ENCODE data around the gene ZNF438. TPM values are rescaled to one million over a fixed set of nuclear protein-coding genes. Genes with fewer than 3 reads are reported as not detected.

ZNF438 gene
- total RNA-seq, 1 donor from 2014 or later: 6.8 TPM

GRCh38 chr10:31017534-31018355 is 13.9 kb downstream of the ZNF438 start:
- H3K27me3 ChIP-seq (ENCODE audit: control insufficient read depth in 3 of 3, insufficient read depth in 3 of 3, low read length in 3 of 3): no peaks in the 10 kb centered on the region
- H3K9ac ChIP-seq (ENCODE audit: low read depth in 1 of 3, low read length in 3 of 3): no peak overlapping the region
- no peaks in the 10 kb centered on the region for H3K36me3 ChIP-seq (ENCODE audit: control insufficient read depth in 3 of 3, insufficient read depth in 3 of 3, low read length in 3 of 3)
- H3K4me1 ChIP-seq (ENCODE audit: control insufficient read depth in 3 of 3, insufficient read depth in 3 of 3, low read length in 3 of 3): peaks cover 13 to 30% (median 14%) of the 10 kb centered on the region in 3 donors
- H3K9me3 ChIP-seq (ENCODE audit: control insufficient read depth in 3 of 3, low read length in 3 of 3): no peaks in the 10 kb centered on the region
- no peak overlapping the region for H3K4me3 ChIP-seq (ENCODE audit: low read length in 3 of 3)
- H3K27ac ChIP-seq (ENCODE audit: low read depth, low read length): peak overlapping the region; percentile 3

GRCh38 chr10:31014161-31014875 is 17.3 kb downstream of the ZNF438 start:
- no peaks in the 10 kb centered on the region for H3K36me3 ChIP-seq (ENCODE audit: control insufficient read depth in 3 of 3, insufficient read depth in 3 of 3, low read length in 3 of 3)
- no peak overlapping the region for H3K27ac ChIP-seq (ENCODE audit: low read depth, low read length)
- no peak overlapping the region for H3K9ac ChIP-seq (ENCODE audit: low read depth in 1 of 3, low read length in 3 of 3)
- H3K4me1 ChIP-seq (ENCODE audit: control insufficient read depth in 3 of 3, insufficient read depth in 3 of 3, low read length in 3 of 3): peaks cover 23 to 33% (median 25%) of the 10 kb centered on the region in 3 donors
- H3K4me3 ChIP-seq (ENCODE audit: low read length in 3 of 3): no peak overlapping the region
- no peaks in the 10 kb centered on the region for H3K27me3 ChIP-seq (ENCODE audit: control insufficient read depth in 3 of 3, insufficient read depth in 3 of 3, low read length in 3 of 3)
- no peaks in the 10 kb centered on the region for H3K9me3 ChIP-seq (ENCODE audit: control insufficient read depth in 3 of 3, low read length in 3 of 3)

- no peak overlapping the region for H3K9ac ChIP-seq (ENCODE audit: low read depth in 1 of 3, low read length in 3 of 3)
- no peaks in the 10 kb centered on the region for H3K36me3 ChIP-seq (ENCODE audit: control insufficient read depth in 3 of 3, insufficient read depth in 3 of 3, low read length in 3 of 3)
- H3K27me3 ChIP-seq (ENCODE audit: control insufficient read depth in 3 of 3, insufficient read depth in 3 of 3, low read length in 3 of 3): no peaks in the 10 kb centered on the region
- no peak overlapping the region for H3K27ac ChIP-seq (ENCODE audit: low read depth, low read length)
- H3K9me3 ChIP-seq (ENCODE audit: control insufficient read depth in 3 of 3, low read length in 3 of 3): no peaks in the 10 kb centered on the region
- H3K4me3 ChIP-seq (ENCODE audit: low read length in 3 of 3): no peak overlapping the region
- peaks cover 17 to 27% (median 19%) of the 10 kb centered on the region in 3 donors for H3K4me1 ChIP-seq (ENCODE audit: control insufficient read depth in 3 of 3, insufficient read depth in 3 of 3, low read length in 3 of 3)
These were observed 18.3 kb downstream of the ZNF438 start for GRCh38 chr10:31013331-31013730.

GRCh38 chr10:31011665-31012022 is 20.0 kb downstream of the ZNF438 start:
- H3K4me1 ChIP-seq (ENCODE audit: control insufficient read depth in 3 of 3, insufficient read depth in 3 of 3, low read length in 3 of 3): peaks cover 14 to 25% (median 15%) of the 10 kb centered on the region in 3 donors
- no peaks in the 10 kb centered on the region for H3K9me3 ChIP-seq (ENCODE audit: control insufficient read depth in 3 of 3, low read length in 3 of 3)
- H3K27me3 ChIP-seq (ENCODE audit: control insufficient read depth in 3 of 3, insufficient read depth in 3 of 3, low read length in 3 of 3): no peaks in the 10 kb centered on the region
- no peak overlapping the region for H3K4me3 ChIP-seq (ENCODE audit: low read length in 3 of 3)
- H3K9ac ChIP-seq (ENCODE audit: low read depth in 1 of 3, low read length in 3 of 3): peak overlapping the region in 1 of 3 donors; percentile 34
- peak overlapping the region; percentile 58 for H3K27ac ChIP-seq (ENCODE audit: low read depth, low read length)
- H3K36me3 ChIP-seq (ENCODE audit: control insufficient read depth in 3 of 3, insufficient read depth in 3 of 3, low read length in 3 of 3): no peaks in the 10 kb centered on the region

- Histone ChIP-seq H3K27me3 (ENCODE audit: control insufficient read depth in 3 of 3, insufficient read depth in 3 of 3, low read length in 3 of 3) (no peaks in the 10 kb centered on the region), H3K9me3 (ENCODE audit: control insufficient read depth in 3 of 3, low read length in 3 of 3) (no peaks in the 10 kb centered on the region), H3K4me3 (ENCODE audit: low read length in 3 of 3) (peak overlapping the region in 2 of 3 donors; percentile 2 to 34), H3K36me3 (ENCODE audit: control insufficient read depth in 3 of 3, insufficient read depth in 3 of 3, low read length in 3 of 3) (no peaks in the 10 kb centered on the region), H3K4me1 (ENCODE audit: control insufficient read depth in 3 of 3, insufficient read depth in 3 of 3, low read length in 3 of 3) (peaks cover 13 to 25% (median 14%) of the 10 kb centered on the region in 3 donors), H3K9ac (ENCODE audit: low read depth in 1 of 3, low read length in 3 of 3) (peak overlapping the region in 2 of 3 donors; percentile 42 to 43), H3K27ac (ENCODE audit: low read depth, low read length) (peak overlapping the region; percentile 58)
These were observed 20.5 kb downstream of the ZNF438 start for GRCh38 chr10:31011017-31011664.

GRCh38 chr10:31010062-31010461 is 21.6 kb downstream of the ZNF438 start:
- Histone ChIP-seq H3K9me3 (ENCODE audit: control insufficient read depth in 3 of 3, low read length in 3 of 3) (no peaks in the 10 kb centered on the region), H3K27me3 (ENCODE audit: control insufficient read depth in 3 of 3, insufficient read depth in 3 of 3, low read length in 3 of 3) (no peaks in the 10 kb centered on the region), H3K9ac (ENCODE audit: low read depth in 1 of 3, low read length in 3 of 3) (no peak overlapping the region), H3K36me3 (ENCODE audit: control insufficient read depth in 3 of 3, insufficient read depth in 3 of 3, low read length in 3 of 3) (no peaks in the 10 kb centered on the region), H3K4me3 (ENCODE audit: low read length in 3 of 3) (no peak overlapping the region), H3K27ac (ENCODE audit: low read depth, low read length) (no peak overlapping the region), H3K4me1 (ENCODE audit: control insufficient read depth in 3 of 3, insufficient read depth in 3 of 3, low read length in 3 of 3) (peaks cover 16 to 26% (median 17%) of the 10 kb centered on the region in 3 donors)

GRCh38 chr10:31005895-31006294 is 25.8 kb downstream of the ZNF438 start:
- no peaks in the 10 kb centered on the region for H3K27me3 ChIP-seq (ENCODE audit: control insufficient read depth in 3 of 3, insufficient read depth in 3 of 3, low read length in 3 of 3)
- no peaks in the 10 kb centered on the region for H3K9me3 ChIP-seq (ENCODE audit: control insufficient read depth in 3 of 3, low read length in 3 of 3)
- H3K4me3 ChIP-seq (ENCODE audit: low read length in 3 of 3): no peak overlapping the region
- no peak overlapping the region for H3K9ac ChIP-seq (ENCODE audit: low read depth in 1 of 3, low read length in 3 of 3)
- no peaks in the 10 kb centered on the region for H3K36me3 ChIP-seq (ENCODE audit: control insufficient read depth in 3 of 3, insufficient read depth in 3 of 3, low read length in 3 of 3)
- no peak overlapping the region for H3K27ac ChIP-seq (ENCODE audit: low read depth, low read length)
- peaks cover 7 to 17% (median 7%) of the 10 kb centered on the region in 3 donors for H3K4me1 ChIP-seq (ENCODE audit: control insufficient read depth in 3 of 3, insufficient read depth in 3 of 3, low read length in 3 of 3)

GRCh38 chr10:31004611-31005193 is 27.0 kb downstream of the ZNF438 start:
- no peak overlapping the region for H3K27ac ChIP-seq (ENCODE audit: low read depth, low read length)

GRCh38 chr10:31001740-31002139 is 29.9 kb downstream of the ZNF438 start:
- H3K9me3 ChIP-seq (ENCODE audit: control insufficient read depth in 3 of 3, low read length in 3 of 3): no peaks in the 10 kb centered on the region
- no peaks in the 10 kb centered on the region for H3K27me3 ChIP-seq (ENCODE audit: control insufficient read depth in 3 of 3, insufficient read depth in 3 of 3, low read length in 3 of 3)
- H3K27ac ChIP-seq (ENCODE audit: low read depth, low read length): no peak overlapping the region
- peaks cover 3 to 13% (median 7%) of the 10 kb centered on the region in 3 donors for H3K4me1 ChIP-seq (ENCODE audit: control insufficient read depth in 3 of 3, insufficient read depth in 3 of 3, low read length in 3 of 3)
- no peak overlapping the region for H3K9ac ChIP-seq (ENCODE audit: low read depth in 1 of 3, low read length in 3 of 3)
- no peaks in the 10 kb centered on the region for H3K36me3 ChIP-seq (ENCODE audit: control insufficient read depth in 3 of 3, insufficient read depth in 3 of 3, low read length in 3 of 3)
- H3K4me3 ChIP-seq (ENCODE audit: low read length in 3 of 3): no peak overlapping the region

More at GRCh38 chr10:31004611-31005193, 27.0 kb downstream of the ZNF438 start:
- H3K4me1 ChIP-seq (ENCODE audit: control insufficient read depth in 3 of 3, insufficient read depth in 3 of 3, low read length in 3 of 3): peaks cover 4 to 13% (median 5%) of the 10 kb centered on the region in 3 donors
- H3K9me3 ChIP-seq (ENCODE audit: control insufficient read depth in 3 of 3, low read length in 3 of 3): no peaks in the 10 kb centered on the region
- H3K36me3 ChIP-seq (ENCODE audit: control insufficient read depth in 3 of 3, insufficient read depth in 3 of 3, low read length in 3 of 3): no peaks in the 10 kb centered on the region
- H3K27me3 ChIP-seq (ENCODE audit: control insufficient read depth in 3 of 3, insufficient read depth in 3 of 3, low read length in 3 of 3): no peaks in the 10 kb centered on the region
- H3K9ac ChIP-seq (ENCODE audit: low read depth in 1 of 3, low read length in 3 of 3): no peak overlapping the region
- no peak overlapping the region for H3K4me3 ChIP-seq (ENCODE audit: low read length in 3 of 3)

Data from skeletal muscle tissue (tissue), 4 donors.